Measurements from ENCODE around the gene ANLN. TPM values are rescaled to one million over a fixed set of nuclear protein-coding genes. Genes with fewer than 3 reads are reported as not detected.

Gene ANLN
- total RNA-seq, 1 donor from 2014 or later: 40.6 TPM

DNA sequence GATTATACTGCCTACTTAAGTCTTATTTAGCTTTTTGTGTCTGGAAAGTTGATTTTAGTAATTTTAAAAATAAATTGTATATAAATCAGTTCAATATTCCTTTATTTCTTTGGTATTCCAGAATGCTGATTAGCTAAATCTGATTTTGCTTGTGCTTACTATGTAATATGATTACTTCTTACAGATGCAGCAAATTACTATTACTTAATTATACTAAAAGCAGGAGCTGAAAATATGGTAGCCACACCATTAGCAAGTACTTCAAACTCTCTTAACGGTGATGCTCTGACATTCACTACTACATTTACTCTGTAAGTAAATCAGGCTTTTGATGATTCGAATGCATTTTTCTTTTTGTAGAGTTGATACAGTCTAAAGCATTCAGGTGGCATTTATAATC lies 34.0 kb downstream of the ANLN start:
- Mint-ChIP-seq H3K36me3 (ENCODE audit: insufficient read depth) (peaks cover 4% of the 10 kb centered on the region), H3K4me3 (ENCODE audit: low read depth) (no peak overlapping the region), H3K9me3 (ENCODE audit: low read depth) (no peaks in the 10 kb centered on the region), H3K4me1 (ENCODE audit: low read depth) (no peaks in the 10 kb centered on the region), H3K27ac (no peak overlapping the region), H3K27me3 (no peaks in the 10 kb centered on the region)
- no peak for DNase-seq (ENCODE audit: low spot score, unreplicated experiment)
- TF ChIP-seq, protein P1, sequence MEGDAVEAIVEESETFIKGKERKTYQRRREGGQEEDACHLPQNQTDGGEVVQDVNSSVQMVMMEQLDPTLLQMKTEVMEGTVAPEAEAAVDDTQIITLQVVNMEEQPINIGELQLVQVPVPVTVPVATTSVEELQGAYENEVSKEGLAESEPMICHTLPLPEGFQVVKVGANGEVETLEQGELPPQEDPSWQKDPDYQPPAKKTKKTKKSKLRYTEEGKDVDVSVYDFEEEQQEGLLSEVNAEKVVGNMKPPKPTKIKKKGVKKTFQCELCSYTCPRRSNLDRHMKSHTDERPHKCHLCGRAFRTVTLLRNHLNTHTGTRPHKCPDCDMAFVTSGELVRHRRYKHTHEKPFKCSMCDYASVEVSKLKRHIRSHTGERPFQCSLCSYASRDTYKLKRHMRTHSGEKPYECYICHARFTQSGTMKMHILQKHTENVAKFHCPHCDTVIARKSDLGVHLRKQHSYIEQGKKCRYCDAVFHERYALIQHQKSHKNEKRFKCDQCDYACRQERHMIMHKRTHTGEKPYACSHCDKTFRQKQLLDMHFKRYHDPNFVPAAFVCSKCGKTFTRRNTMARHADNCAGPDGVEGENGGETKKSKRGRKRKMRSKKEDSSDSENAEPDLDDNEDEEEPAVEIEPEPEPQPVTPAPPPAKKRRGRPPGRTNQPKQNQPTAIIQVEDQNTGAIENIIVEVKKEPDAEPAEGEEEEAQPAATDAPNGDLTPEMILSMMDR (IDR thresholded peaks at IDR 0.05; ENCODE audit: unreplicated experiment): no peak

DNA sequence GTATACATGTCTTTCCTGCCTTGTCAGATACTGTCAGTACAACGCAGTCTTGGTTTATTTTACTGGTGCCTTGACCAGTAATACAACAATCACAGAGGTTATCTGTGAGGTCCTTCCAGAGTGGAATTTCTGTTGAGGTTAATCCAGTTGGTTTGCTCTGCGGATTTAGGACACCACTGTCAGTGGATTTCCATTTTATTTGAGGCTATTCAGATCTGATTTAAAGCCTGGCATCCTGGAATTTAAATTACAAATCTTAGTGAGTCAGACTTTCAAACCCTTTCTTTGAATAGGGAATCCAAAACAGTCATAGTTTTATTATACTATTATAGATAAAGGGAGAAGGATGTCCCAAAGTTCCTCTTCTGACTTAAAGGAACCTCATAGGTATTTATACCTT lies 40.5 kb downstream of the ANLN start:
- Mint-ChIP-seq H3K36me3 (ENCODE audit: insufficient read depth) (peaks cover 25% of the 10 kb centered on the region), H3K9me3 (ENCODE audit: low read depth) (no peaks in the 10 kb centered on the region), H3K27ac (no peak overlapping the region), H3K27me3 (no peaks in the 10 kb centered on the region), H3K4me3 (ENCODE audit: low read depth) (no peak overlapping the region), H3K4me1 (ENCODE audit: low read depth) (peaks cover 1% of the 10 kb centered on the region)
- DNase-seq (ENCODE audit: low spot score, unreplicated experiment): no peak
- TF ChIP-seq, protein P1 (IDR thresholded peaks at IDR 0.05; ENCODE audit: unreplicated experiment): no peak

DNA sequence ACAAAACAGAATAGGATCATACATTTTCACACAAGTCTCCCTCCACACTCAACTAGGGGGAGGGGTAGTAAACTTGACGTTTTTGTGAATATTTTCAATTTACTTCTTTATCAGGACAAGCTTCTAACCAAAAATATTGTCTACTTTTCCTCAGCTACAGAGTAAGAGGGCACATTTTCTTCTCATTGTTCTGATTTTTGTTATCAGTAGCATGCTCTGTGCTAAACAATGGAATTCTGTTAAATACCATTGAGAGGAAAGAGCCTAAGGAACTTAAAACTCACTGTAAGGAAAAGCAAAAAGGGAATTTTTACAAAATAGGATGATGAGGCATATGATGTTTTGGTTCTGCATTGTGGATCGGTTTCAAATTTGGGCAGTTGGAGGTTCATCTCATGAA lies 41.2 kb downstream of the ANLN start:
- Mint-ChIP-seq H3K27ac (no peak overlapping the region), H3K36me3 (ENCODE audit: insufficient read depth) (peaks cover 27% of the 10 kb centered on the region)

DNA sequence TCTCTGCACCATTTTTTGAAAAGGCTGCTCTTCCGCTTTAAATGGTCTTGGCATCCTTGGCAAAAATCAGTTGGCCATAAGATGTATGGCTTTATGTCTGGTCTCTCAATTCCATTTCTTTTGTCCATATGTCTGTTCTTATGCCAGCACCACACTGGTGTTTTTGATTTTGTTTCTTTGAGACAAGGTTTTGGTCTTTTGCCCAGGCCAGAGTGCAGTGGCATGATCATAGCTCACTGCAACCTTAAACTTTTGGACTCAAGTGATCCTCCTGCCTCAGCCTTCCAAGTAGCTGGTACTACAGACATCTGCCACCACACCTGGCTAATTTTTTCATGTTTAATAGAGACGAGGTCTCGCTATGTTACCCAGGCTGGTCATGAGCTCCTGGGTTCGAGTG lies 48.5 kb downstream of the ANLN start:
- peaks cover 12% of the 10 kb centered on the region for H3K36me3 Mint-ChIP-seq (ENCODE audit: insufficient read depth)
- no peaks in the 10 kb centered on the region for H3K9me3 Mint-ChIP-seq (ENCODE audit: low read depth)
- no peak for DNase-seq (ENCODE audit: low spot score, unreplicated experiment)
- H3K27ac Mint-ChIP-seq: no peak overlapping the region
- H3K27me3 Mint-ChIP-seq: no peaks in the 10 kb centered on the region
- H3K4me3 Mint-ChIP-seq (ENCODE audit: low read depth): no peak overlapping the region
- H3K4me1 Mint-ChIP-seq (ENCODE audit: low read depth): no peaks in the 10 kb centered on the region
- TF ChIP-seq, protein P1 (IDR thresholded peaks at IDR 0.05; ENCODE audit: unreplicated experiment): no peak

More for the DNA sequence above, 41.2 kb downstream of the ANLN start:
- DNase-seq (ENCODE audit: low spot score, unreplicated experiment): no peak
- Mint-ChIP-seq H3K4me3 (ENCODE audit: low read depth) (no peak overlapping the region), H3K4me1 (ENCODE audit: low read depth) (peaks cover 1% of the 10 kb centered on the region), H3K9me3 (ENCODE audit: low read depth) (no peaks in the 10 kb centered on the region), H3K27me3 (no peaks in the 10 kb centered on the region)
- TF ChIP-seq, protein P1 (IDR thresholded peaks at IDR 0.05; ENCODE audit: unreplicated experiment): no peak

DNA sequence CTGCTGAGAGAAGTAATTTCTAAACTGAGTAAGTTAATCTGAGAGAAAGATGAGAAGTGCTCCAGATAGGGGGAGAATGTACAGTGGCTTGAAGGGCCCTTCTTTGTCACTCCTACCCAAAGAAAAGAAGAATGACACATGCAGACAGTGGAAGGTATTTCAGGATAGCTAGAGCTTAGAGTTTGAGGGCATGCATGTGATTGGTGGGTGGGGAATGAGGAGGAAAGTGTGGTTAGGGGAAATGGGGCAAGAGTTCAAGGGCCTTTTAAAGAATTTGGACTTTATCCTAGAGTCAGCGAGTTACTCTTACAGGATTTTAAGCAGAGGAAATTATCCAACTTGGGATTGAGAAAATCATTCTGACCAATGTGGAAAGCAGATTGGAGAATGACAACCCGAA lies 50.0 kb downstream of the ANLN start:
- Mint-ChIP-seq H3K36me3 (ENCODE audit: insufficient read depth) (peaks cover 5% of the 10 kb centered on the region), H3K27me3 (no peaks in the 10 kb centered on the region), H3K9me3 (ENCODE audit: low read depth) (no peaks in the 10 kb centered on the region), H3K4me1 (ENCODE audit: low read depth) (no peaks in the 10 kb centered on the region), H3K4me3 (ENCODE audit: low read depth) (no peak overlapping the region), H3K27ac (no peak overlapping the region)
- DNase-seq (ENCODE audit: low spot score, unreplicated experiment): no peak
- TF ChIP-seq, protein P1 (IDR thresholded peaks at IDR 0.05; ENCODE audit: unreplicated experiment): no peak
